ENCODE data around the gene MED12. TPM values are rescaled to one million over a fixed set of nuclear protein-coding genes. Genes with fewer than 3 reads are reported as not detected.

Gene MED12
- total RNA-seq, 1 donor from 2014 or later: 23.2 TPM

DNA sequence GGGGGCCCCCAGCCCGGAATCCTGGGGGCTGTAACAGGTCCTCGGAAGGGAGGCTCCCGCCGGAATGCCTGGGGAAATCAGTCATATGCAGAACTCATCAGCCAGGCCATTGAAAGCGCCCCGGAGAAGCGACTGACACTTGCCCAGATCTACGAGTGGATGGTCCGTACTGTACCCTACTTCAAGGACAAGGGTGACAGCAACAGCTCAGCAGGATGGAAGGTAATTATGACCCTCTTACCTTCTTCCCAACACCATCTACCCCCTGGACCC lies 21.7 kb upstream of the MED12 start:
- H3K27ac ChIP-seq (replicated peaks): peak overlapping the region; percentile 71
- intact Hi-C loops (cut with micrococcal nuclease): no loop called here
- no peaks in the 10 kb centered on the region for H3K27me3 ChIP-seq (ENCODE audit: low read depth)
- DNase-seq: no peak
- TF ChIP-seq, protein P1, sequence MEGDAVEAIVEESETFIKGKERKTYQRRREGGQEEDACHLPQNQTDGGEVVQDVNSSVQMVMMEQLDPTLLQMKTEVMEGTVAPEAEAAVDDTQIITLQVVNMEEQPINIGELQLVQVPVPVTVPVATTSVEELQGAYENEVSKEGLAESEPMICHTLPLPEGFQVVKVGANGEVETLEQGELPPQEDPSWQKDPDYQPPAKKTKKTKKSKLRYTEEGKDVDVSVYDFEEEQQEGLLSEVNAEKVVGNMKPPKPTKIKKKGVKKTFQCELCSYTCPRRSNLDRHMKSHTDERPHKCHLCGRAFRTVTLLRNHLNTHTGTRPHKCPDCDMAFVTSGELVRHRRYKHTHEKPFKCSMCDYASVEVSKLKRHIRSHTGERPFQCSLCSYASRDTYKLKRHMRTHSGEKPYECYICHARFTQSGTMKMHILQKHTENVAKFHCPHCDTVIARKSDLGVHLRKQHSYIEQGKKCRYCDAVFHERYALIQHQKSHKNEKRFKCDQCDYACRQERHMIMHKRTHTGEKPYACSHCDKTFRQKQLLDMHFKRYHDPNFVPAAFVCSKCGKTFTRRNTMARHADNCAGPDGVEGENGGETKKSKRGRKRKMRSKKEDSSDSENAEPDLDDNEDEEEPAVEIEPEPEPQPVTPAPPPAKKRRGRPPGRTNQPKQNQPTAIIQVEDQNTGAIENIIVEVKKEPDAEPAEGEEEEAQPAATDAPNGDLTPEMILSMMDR (IDR thresholded peaks at IDR 0.05; ENCODE audit: borderline replicate concordance): no peak
- H3K4me3 ChIP-seq: peak overlapping the region; percentile 71
- no peaks in the 10 kb centered on the region for H3K36me3 ChIP-seq
- peaks cover 13% of the 10 kb centered on the region for H3K4me1 ChIP-seq
- H3K9me3 ChIP-seq (replicated peaks): no peaks in the 10 kb centered on the region

DNA sequence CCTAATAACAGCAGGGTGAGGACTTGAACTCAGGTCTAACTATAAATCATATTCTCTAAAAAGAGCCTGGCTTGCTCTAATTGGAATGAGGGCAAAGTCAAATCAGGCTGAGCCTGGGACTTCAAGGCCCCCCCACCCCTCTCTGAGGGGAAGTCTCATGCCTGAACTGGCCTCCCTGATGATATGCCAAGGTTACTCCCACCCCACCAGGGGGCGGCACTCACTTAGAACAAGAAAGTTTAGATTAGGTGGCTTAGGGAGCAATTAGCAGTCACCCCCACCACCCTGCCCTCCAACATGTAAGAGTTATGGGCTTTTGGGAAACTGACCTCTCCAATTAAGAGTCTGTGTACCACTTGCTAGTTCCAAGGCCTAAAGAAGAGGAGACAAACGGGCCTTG lies 20.1 kb upstream of the MED12 start:
- Histone ChIP-seq H3K4me3 (no peak overlapping the region), H3K9me3 (replicated peaks) (no peaks in the 10 kb centered on the region), H3K27me3 (ENCODE audit: low read depth) (no peaks in the 10 kb centered on the region), H3K36me3 (no peaks in the 10 kb centered on the region), H3K4me1 (peaks cover 16% of the 10 kb centered on the region), H3K27ac (replicated peaks) (no peak overlapping the region)
- DNase-seq: peak; percentile 40
- TF ChIP-seq, protein P1 (IDR thresholded peaks at IDR 0.05; ENCODE audit: borderline replicate concordance): peak; percentile 57
- intact Hi-C loops (cut with micrococcal nuclease): no loop called here

DNA sequence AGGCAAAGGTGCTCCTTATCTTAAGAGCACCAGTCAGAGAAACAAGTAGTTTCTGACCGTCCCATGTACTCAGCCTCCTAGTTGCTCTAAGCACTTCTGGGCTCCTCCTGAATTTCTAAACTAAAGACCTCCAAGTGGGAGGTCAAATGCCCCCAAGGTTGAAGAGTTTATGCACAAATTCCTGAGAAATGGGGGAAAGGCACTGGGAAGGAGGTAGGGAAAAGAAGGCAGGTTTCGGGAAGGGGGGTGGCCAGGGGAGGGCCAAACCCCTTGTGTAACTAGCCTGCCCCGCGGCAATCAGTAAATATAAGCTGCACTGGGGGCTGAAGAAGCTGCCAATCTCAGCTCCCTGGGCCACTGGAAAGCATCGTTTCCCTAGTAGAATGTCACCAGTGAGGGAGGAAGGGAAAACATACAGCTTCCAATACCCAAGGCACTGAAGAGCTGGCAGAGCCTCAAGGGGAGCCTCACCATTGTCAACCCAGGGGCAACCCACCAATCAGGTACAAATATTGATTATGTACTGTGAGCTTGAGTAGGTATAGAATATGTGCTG lies 19.4 kb upstream of the MED12 start:
- no peak overlapping the region for H3K27ac ChIP-seq (replicated peaks)
- H3K27me3 ChIP-seq (ENCODE audit: low read depth): no peaks in the 10 kb centered on the region
- H3K36me3 ChIP-seq: no peaks in the 10 kb centered on the region
- no peaks in the 10 kb centered on the region for H3K9me3 ChIP-seq (replicated peaks)
- intact Hi-C loops (cut with micrococcal nuclease): no loop called here
- no peak overlapping the region for H3K4me3 ChIP-seq
- peaks cover 20% of the 10 kb centered on the region for H3K4me1 ChIP-seq
- no peak for DNase-seq
- TF ChIP-seq, protein P1 (IDR thresholded peaks at IDR 0.05; ENCODE audit: borderline replicate concordance): no peak

DNA sequence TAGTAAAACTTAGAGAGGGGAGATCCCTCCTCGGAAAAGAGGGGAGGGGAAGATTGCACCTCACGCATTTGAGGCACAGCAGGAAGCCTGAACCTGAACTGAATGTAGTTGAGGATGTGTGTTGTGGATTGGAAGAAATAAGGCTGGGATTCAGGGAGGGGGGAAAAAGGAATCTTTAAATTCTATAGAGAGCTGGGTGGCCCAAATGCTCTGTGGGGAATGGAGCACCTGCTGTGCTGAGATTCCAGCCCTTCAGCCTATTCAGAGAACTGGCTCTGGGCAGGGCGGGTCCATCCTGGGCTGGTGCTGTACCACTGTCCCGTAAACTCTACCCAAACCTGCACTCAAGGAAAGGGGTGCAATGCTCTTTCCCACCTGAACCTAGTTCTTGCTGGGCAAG lies 18.7 kb upstream of the MED12 start:
- TF ChIP-seq, protein P1 (IDR thresholded peaks at IDR 0.05; ENCODE audit: borderline replicate concordance): no peak
- DNase-seq: no peak
- no peak overlapping the region for H3K27ac ChIP-seq (replicated peaks)
- no peaks in the 10 kb centered on the region for H3K9me3 ChIP-seq (replicated peaks)
- no peak overlapping the region for H3K4me3 ChIP-seq
- intact Hi-C loops (cut with micrococcal nuclease): no loop called here
- no peaks in the 10 kb centered on the region for H3K36me3 ChIP-seq
- H3K27me3 ChIP-seq (ENCODE audit: low read depth): no peaks in the 10 kb centered on the region
- H3K4me1 ChIP-seq: peaks cover 20% of the 10 kb centered on the region

DNA sequence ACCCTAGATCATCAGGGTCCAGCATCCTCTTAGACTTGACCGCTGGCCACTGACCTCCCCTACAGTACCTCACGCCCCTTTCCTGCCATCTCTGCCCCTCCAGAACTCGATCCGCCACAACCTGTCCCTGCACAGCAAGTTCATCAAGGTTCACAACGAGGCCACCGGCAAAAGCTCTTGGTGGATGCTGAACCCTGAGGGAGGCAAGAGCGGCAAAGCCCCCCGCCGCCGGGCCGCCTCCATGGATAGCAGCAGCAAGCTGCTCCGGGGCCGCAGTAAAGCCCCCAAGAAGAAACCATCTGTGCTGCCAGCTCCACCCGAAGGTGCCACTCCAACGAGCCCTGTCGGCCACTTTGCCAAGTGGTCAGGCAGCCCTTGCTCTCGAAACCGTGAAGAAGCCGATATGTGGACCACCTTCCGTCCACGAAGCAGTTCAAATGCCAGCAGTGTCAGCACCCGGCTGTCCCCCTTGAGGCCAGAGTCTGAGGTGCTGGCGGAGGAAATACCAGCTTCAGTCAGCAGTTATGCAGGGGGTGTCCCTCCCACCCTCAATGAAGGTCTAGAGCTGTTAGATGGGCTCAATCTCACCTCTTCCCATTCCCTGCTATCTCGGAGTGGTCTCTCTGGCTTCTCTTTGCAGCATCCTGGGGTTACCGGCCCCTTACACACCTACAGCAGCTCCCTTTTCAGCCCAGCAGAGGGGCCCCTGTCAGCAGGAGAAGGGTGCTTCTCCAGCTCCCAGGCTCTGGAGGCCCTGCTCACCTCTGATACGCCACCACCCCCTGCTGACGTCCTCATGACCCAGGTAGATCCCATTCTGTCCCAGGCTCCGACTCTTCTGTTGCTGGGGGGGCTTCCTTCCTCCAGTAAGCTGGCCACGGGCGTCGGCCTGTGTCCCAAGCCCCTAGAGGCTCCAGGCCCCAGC lies 17.6 kb upstream of the MED12 start:
- intact Hi-C loops (cut with micrococcal nuclease): no loop called here
- H3K27ac ChIP-seq (replicated peaks): no peak overlapping the region
- no peaks in the 10 kb centered on the region for H3K27me3 ChIP-seq (ENCODE audit: low read depth)
- peaks cover 20% of the 10 kb centered on the region for H3K4me1 ChIP-seq
- DNase-seq: no peak
- H3K36me3 ChIP-seq: no peaks in the 10 kb centered on the region
- TF ChIP-seq, protein P1 (IDR thresholded peaks at IDR 0.05; ENCODE audit: borderline replicate concordance): no peak
- no peak overlapping the region for H3K4me3 ChIP-seq
- H3K9me3 ChIP-seq (replicated peaks): no peaks in the 10 kb centered on the region
